Daoy (cell line): ENCODE data around the gene IL22RA1. TPM values are rescaled to one million over a fixed set of nuclear protein-coding genes. Genes with fewer than 3 reads are reported as not detected.

ENCODE experiments used
- DNase-seq: peaks from one replicate; pipeline ENCODE4 v3.0.0-alpha.2; 2015; ENCODE audit warnings: low read depth
- total RNA-seq: library from RNA; depleted of rRNA; stranded (reverse); fragments of >200 nt; shearing (Covaris generic); gene quantifications from 2 replicates; pipeline ENCODE4 v1.2.3, GENCODE V29; 2014

Gene IL22RA1
- total RNA-seq, 1 experiment from 2014 or later = not detected

GRCh38 chr1:24098102-24098501, 44.8 kb downstream of the IL22RA1 start:
- DNase-seq = no peak

GRCh38 chr1:24097663-24098062, 45.3 kb downstream of the IL22RA1 start:
- no peak for DNase-seq

GRCh38 chr1:24096739-24097103, 46.2 kb downstream of the IL22RA1 start:
- no peak for DNase-seq

- no peak for DNase-seq
These were observed 46.8 kb downstream of the IL22RA1 start for GRCh38 chr1:24096009-24096738.

- DNase-seq = no peak
These were observed 47.6 kb downstream of the IL22RA1 start for GRCh38 chr1:24095140-24095859.

GRCh38 chr1:24094554-24094953, 48.4 kb downstream of the IL22RA1 start:
- no peak for DNase-seq

GRCh38 chr1:24093732-24094131, 49.2 kb downstream of the IL22RA1 start:
- DNase-seq = no peak

- DNase-seq = no peak
These were observed 50.0 kb downstream of the IL22RA1 start for GRCh38 chr1:24092979-24093378.

- no peak for DNase-seq
These were observed 50.9 kb downstream of the IL22RA1 start for GRCh38 chr1:24091971-24092482.

- DNase-seq = no peak
These were observed 52.2 kb downstream of the IL22RA1 start for GRCh38 chr1:24090736-24091135.

- DNase-seq = no peak
These were observed 53.0 kb downstream of the IL22RA1 start for GRCh38 chr1:24089743-24090555.

- DNase-seq = no peak
These were observed 53.8 kb downstream of the IL22RA1 start for GRCh38 chr1:24089027-24089742.

- no peak for DNase-seq
These were observed 56.5 kb downstream of the IL22RA1 start for GRCh38 chr1:24086466-24086865.

GRCh38 chr1:24085546-24085945, 57.4 kb downstream of the IL22RA1 start:
- DNase-seq = peak; percentile 25

- DNase-seq = no peak
These were observed 57.9 kb downstream of the IL22RA1 start for GRCh38 chr1:24085007-24085406.

GRCh38 chr1:24084050-24084449, 58.9 kb downstream of the IL22RA1 start:
- no peak for DNase-seq

- DNase-seq = no peak
These were observed 60.6 kb downstream of the IL22RA1 start for GRCh38 chr1:24082372-24082771.

- DNase-seq = no peak
These were observed 61.8 kb downstream of the IL22RA1 start for GRCh38 chr1:24081190-24081589.

GRCh38 chr1:24080131-24080530, 62.8 kb downstream of the IL22RA1 start:
- no peak for DNase-seq

- no peak for DNase-seq
These were observed 65.5 kb downstream of the IL22RA1 start for GRCh38 chr1:24077278-24077978.

- no peak for DNase-seq
These were observed 67.0 kb downstream of the IL22RA1 start for GRCh38 chr1:24075946-24076345.
